Activated naive CD4-positive, alpha-beta T cell treated with anti-CD3 and anti-CD28 coated beads for 36 hours (primary cell): Measurements from ENCODE around the gene SLC25A11. TPM values are rescaled to one million over a fixed set of nuclear protein-coding genes. Genes with fewer than 3 reads are reported as not detected.

ENCODE experiments used
- CTCF ChIA-PET: fragments of 350-600 bp; sonication (Branson Sonifier 250); formaldehyde crosslinking; loops from one replicate; lab custom pipeline; 2021; ENCODE audit warnings: antibody characterized with exemption; lab: Charles Lee
- DNase-seq: peaks from one replicate; pipeline ENCODE4 v3.0.0-alpha.2; 2020
- H3K27ac Mint-ChIP-seq: one replicate; pipeline ENCODE4 v1.8.0; 2021; ENCODE audit warnings: mild to moderate bottlenecking, mixed read lengths
- H3K27me3 Mint-ChIP-seq: one replicate; pipeline ENCODE4 v1.8.0; 2021; ENCODE audit warnings: low read depth, mixed read lengths
- H3K36me3 Mint-ChIP-seq: one replicate; pipeline ENCODE4 v1.8.0; 2021; ENCODE audit warnings: low read depth, mixed read lengths
- H3K4me1 Mint-ChIP-seq: one replicate; pipeline ENCODE4 v1.8.0; 2021; ENCODE audit warnings: low read depth, mixed read lengths
- H3K4me3 Mint-ChIP-seq: one replicate; pipeline ENCODE4 v1.8.0; 2021; ENCODE audit warnings: mild to moderate bottlenecking, moderate library complexity, mixed read lengths
- H3K9me3 Mint-ChIP-seq: one replicate; pipeline ENCODE4 v1.8.0; 2021; ENCODE audit warnings: mixed read lengths
- intact Hi-C: fragments of 100-400 bp; cut with micrococcal nuclease; formaldehyde crosslinking; loops from one replicate; pipeline ENCODE4 v1.15.1; 2023
- total RNA-seq, 2 experiments: library from RNA; stranded (reverse); gene quantifications; one replicate each; pipeline ENCODE4 v1.2.3, GENCODE V29; 2021

Gene SLC25A11
- total RNA-seq, 2 experiments from 2014 or later: 63.8 to 65.2 TPM

DNA sequence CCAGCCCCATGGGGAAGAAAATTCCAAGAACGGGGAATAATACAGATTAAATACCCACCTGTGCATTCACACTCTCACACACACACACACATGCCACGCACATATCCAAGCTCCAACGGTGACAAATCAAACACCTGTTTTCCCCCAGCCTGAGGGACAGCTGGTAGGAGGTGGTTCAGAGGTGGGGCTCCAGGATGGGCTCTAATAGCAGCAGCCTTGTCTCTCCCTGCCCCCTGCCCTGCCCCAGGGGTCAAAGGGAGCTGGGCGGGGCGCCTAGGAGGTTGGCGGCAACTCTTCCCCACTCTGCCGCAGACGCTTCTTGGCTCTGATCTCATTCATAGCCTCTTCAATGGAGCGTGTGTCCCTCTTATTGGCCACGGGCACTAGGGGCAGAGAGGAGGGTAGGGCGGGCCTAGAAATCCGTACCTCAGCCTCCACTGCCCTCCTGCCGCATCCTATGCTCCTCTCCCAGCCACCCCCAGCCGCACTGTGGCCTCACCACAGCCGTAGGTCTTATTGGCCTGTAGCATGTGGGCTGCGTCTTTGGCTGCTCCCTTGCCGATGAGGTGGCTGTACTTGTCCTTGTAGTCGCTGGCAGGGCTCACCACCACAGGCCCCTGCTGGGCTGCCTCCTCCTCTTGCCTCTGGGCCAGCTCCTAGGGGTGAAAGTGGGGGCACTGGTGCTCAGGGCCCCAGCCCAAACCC, 19.6 kb upstream of the SLC25A11 start:
- Mint-ChIP-seq H3K36me3 (peaks cover 7% of the 10 kb centered on the region), H3K4me3 (no peak overlapping the region), H3K4me1 (peaks cover 7% of the 10 kb centered on the region), H3K9me3 (no peaks in the 10 kb centered on the region), H3K27ac (no peak overlapping the region), H3K27me3 (no peaks in the 10 kb centered on the region)
- CTCF ChIA-PET: interaction anchor here (1.5 kb wide), 1 partner anchor 50 kb away, joined by 3 read pairs; no protein-coding TSS in a partner anchor
- intact Hi-C loops: no loop called here
- no peak for DNase-seq

DNA sequence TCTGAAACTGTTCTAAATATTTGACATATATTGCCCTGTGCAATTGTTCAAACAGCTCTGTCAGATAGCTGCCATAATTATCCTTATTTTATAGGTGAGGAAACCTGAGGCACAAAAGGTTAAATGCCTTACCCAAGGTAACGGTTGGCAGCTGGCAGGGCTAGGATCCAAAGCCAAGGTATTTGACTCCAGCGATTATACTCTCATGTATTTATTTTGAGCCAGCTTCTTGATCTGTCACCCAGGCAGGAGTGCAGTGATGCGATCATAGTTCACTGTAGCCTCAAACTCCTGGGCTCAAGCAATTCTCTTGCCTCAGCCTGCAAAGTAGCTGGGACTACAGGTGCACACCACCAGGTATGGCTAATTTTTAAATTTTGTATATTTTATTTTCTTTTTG, 18.3 kb upstream of the SLC25A11 start:
- Mint-ChIP-seq H3K9me3 (no peaks in the 10 kb centered on the region), H3K27ac (no peak overlapping the region), H3K36me3 (peaks cover 5% of the 10 kb centered on the region), H3K4me1 (peaks cover 7% of the 10 kb centered on the region), H3K4me3 (no peak overlapping the region), H3K27me3 (no peaks in the 10 kb centered on the region)
- no peak for DNase-seq
- CTCF ChIA-PET: interaction anchor here (1.5 to 2.7 kb wide), 2 partner anchors 8 to 49 kb away, joined by 3 to 18 read pairs; partner anchors contain the start of gene SPAG7
- intact Hi-C loops: no loop called here

DNA sequence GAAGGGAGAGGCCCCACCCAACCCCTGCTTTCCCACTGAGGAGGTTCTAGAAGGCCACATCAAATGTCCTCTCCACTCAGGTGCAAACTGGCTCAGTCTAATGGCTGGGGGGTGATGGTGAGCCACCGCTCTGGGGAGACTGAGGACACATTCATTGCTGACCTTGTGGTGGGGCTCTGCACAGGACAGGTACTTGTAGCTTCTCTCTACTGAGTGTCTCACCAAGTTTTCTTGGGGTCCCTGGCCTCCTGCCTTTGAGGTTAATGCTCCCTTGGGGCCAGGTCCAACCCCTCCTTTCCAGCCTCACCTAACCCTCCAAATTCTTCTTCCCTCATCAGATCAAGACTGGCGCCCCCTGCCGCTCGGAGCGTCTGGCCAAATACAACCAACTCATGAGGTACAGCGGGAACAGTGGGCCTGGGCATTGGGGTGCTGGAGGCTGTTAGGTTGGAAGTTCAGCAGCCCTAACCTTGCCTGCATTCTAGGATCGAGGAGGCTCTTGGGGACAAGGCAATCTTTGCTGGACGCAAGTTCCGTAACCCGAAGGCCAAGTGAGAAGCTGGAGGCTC, 16.7 kb upstream of the SLC25A11 start:
- H3K27me3 Mint-ChIP-seq: no peaks in the 10 kb centered on the region
- CTCF ChIA-PET: interaction anchor here (0.7 to 2.7 kb wide), 4 partner anchors 10 to 14 kb away, joined by 3 to 18 read pairs (median 3); partner anchors contain the start of gene SPAG7
- H3K4me1 Mint-ChIP-seq: peaks cover 7% of the 10 kb centered on the region
- peaks cover 5% of the 10 kb centered on the region for H3K36me3 Mint-ChIP-seq
- no peak overlapping the region for H3K4me3 Mint-ChIP-seq
- DNase-seq: peak; percentile 70
- H3K9me3 Mint-ChIP-seq: no peaks in the 10 kb centered on the region
- no peak overlapping the region for H3K27ac Mint-ChIP-seq
- intact Hi-C loops: no loop called here

DNA sequence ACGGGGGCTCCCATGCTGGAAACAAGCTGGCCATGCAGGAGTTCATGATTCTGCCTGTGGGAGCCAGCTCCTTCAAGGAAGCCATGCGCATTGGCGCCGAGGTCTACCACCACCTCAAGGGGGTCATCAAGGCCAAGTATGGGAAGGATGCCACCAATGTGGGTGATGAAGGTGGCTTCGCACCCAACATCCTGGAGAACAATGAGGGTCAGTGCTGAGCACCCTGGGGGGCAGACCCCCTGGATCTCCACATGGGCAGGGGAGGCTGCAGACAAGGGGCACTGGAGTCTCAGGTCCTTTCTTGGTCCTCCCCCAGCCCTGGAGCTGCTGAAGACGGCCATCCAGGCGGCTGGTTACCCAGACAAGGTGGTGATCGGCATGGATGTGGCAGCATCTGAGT, 15.2 kb upstream of the SLC25A11 start:
- no peak for DNase-seq
- intact Hi-C loops: no loop called here
- CTCF ChIA-PET: interaction anchor here (0.6 to 1.0 kb wide), 2 partner anchors 11 to 76 kb away, joined by 3 read pairs; no protein-coding TSS in a partner anchor
- Mint-ChIP-seq H3K27me3 (no peaks in the 10 kb centered on the region), H3K27ac (no peak overlapping the region), H3K4me3 (no peak overlapping the region), H3K36me3 (peaks cover 5% of the 10 kb centered on the region), H3K4me1 (peaks cover 18% of the 10 kb centered on the region), H3K9me3 (no peaks in the 10 kb centered on the region)

DNA sequence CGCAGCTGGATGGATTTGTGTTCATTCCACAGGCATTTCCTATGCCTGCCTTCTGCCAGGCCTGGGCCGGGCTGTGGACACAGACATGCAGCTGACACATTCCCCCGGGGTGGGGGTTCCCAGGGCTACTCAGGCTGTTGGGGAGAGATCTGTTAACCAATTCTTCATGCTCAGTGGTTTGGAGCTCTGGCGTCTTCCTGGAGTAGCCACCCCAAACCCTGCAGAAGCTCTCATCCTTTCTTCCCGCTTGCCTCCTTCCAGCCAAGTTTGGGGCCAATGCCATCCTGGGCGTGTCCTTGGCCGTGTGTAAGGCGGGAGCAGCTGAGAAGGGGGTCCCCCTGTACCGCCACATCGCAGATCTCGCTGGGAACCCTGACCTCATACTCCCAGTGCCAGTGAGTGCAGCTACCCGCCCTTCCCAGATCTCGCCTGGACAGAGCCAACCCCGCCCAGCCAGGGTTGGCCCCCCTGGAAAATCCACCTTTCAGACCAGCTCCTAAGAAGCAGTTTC, 13.7 kb upstream of the SLC25A11 start:
- no peaks in the 10 kb centered on the region for H3K9me3 Mint-ChIP-seq

DNA sequence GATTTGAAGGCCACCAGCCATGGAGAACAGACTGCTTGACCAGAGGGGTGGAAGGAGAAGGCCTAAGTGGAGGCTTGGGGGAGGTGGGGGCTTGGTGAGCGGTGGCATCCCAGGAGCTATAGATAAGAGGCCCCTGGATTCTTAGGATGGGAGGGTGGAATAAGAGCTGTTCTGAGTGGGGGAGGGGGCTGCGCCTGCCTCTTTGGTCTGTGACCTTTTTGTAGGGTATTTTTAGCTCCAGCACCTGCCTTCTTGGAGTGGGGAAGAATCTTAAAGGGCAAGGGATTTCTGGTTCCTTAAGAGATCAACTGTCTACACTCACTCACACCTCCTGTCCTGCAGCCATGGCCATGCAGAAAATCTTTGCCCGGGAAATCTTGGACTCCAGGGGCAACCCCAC, 11.6 kb upstream of the SLC25A11 start:
- intact Hi-C loops: no loop called here
- CTCF ChIA-PET: interaction anchor here (1.1 to 1.4 kb wide), 4 partner anchors 11 to 46 kb away, joined by 3 to 4 read pairs (median 4); partner anchors contain the start of genes RNF167, SLC25A11 and SPAG7

More for the DNA sequence above, 13.7 kb upstream of the SLC25A11 start:
- Mint-ChIP-seq H3K4me1 (peaks cover 20% of the 10 kb centered on the region), H3K27ac (no peak overlapping the region), H3K4me3 (no peak overlapping the region), H3K36me3 (peaks cover 7% of the 10 kb centered on the region), H3K27me3 (no peaks in the 10 kb centered on the region)
- CTCF ChIA-PET: interaction anchor here (1.1 to 1.2 kb wide), 2 partner anchors 11 to 14 kb away, joined by 3 to 4 read pairs; partner anchors contain the start of gene SPAG7
- intact Hi-C loops: no loop called here
- no peak for DNase-seq

DNA sequence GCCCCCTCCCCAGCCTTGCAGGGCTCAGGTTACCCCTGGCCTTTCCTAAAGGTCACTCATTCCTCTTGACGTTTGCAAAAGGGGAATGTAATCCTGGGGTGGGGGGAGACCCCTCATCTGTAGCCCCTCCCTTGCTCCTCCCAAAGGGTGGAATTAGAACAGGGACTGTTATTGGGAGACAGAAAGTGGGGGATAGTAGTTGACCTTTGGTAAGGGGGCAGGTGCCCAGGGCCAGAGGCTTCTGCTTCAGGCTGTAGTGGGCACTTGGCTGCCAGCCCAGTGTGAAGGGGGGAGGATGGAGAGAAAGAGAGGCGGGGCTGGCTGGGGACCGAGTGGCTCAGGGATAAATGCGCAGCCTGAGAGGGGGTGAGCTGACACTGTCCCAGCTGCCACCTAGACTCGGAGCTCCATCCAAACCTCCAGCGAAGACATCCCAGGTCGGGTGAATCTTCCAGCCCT, 10.9 kb upstream of the SLC25A11 start, which contains the start of gene ENO3:
Gene ENO3, plus strand, starts transcription at position 374 of the 459 bp plus-strand sequence. CDS start 711 bp downstream, outside the sequence.
- H3K9me3 Mint-ChIP-seq: no peaks in the 10 kb centered on the region
- H3K27ac Mint-ChIP-seq: peak within 1 kb of the TSS; percentile 93
- peaks cover 20% of the 10 kb centered on the region for H3K36me3 Mint-ChIP-seq
- CTCF ChIA-PET: interaction anchor here (1.2 kb wide), 1 partner anchor 11 kb away, joined by 4 read pairs; no protein-coding TSS in a partner anchor
- no peak for DNase-seq
- no peaks in the 10 kb centered on the region for H3K27me3 Mint-ChIP-seq
- intact Hi-C loops: no loop called here
- peaks cover 17% of the 10 kb centered on the region for H3K4me1 Mint-ChIP-seq
- peak within 1 kb of the TSS; percentile 81 for H3K4me3 Mint-ChIP-seq

More for the DNA sequence above, 11.6 kb upstream of the SLC25A11 start:
- peak overlapping the region; percentile 81 for H3K4me3 Mint-ChIP-seq
- no peaks in the 10 kb centered on the region for H3K27me3 Mint-ChIP-seq
- H3K4me1 Mint-ChIP-seq: peaks cover 17% of the 10 kb centered on the region
- H3K9me3 Mint-ChIP-seq: no peaks in the 10 kb centered on the region
- DNase-seq: no peak
- H3K36me3 Mint-ChIP-seq: peaks cover 16% of the 10 kb centered on the region
- H3K27ac Mint-ChIP-seq: no peak overlapping the region

DNA sequence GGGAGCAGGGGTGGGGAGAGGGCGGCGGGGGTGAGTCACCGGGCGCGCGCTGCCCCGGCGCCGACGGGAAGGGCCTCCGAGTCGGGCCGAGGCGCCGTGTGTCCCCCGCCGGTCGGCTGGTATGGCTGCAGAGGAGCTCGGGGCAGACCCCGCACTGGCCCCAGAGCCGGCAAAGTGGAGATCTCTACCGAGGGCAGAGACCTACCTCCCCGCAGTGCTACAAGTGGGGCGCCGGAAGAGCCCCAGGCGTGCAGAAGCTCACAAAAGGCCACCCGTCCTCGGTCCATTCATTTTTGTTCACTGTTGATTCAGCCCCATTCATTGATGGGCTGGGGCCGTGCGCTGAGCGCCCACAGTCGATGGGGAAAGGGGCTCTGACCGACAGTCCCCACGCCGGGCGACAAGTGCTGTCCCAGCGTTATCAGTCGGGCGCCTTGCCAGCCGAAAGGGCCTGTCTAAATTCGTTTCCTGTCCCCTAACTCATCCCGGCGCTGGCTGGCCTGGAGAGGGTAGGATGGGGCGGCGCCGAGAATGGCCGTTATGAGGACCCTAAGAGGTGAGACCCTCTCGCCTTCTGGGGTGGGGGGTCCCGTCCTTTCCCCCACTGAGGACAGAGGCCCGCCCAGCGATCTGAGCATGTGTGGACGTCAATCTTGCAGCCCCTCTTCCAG, 10.4 kb upstream of the SLC25A11 start:
- H3K4me1 Mint-ChIP-seq: peaks cover 22% of the 10 kb centered on the region
- peak; percentile 44 for DNase-seq
- intact Hi-C loops: no loop called here
- no peaks in the 10 kb centered on the region for H3K9me3 Mint-ChIP-seq
- peak overlapping the region; percentile 93 for H3K27ac Mint-ChIP-seq
- CTCF ChIA-PET: no interaction called here
- no peaks in the 10 kb centered on the region for H3K27me3 Mint-ChIP-seq
- H3K4me3 Mint-ChIP-seq: peak overlapping the region; percentile 81
- H3K36me3 Mint-ChIP-seq: peaks cover 25% of the 10 kb centered on the region

DNA sequence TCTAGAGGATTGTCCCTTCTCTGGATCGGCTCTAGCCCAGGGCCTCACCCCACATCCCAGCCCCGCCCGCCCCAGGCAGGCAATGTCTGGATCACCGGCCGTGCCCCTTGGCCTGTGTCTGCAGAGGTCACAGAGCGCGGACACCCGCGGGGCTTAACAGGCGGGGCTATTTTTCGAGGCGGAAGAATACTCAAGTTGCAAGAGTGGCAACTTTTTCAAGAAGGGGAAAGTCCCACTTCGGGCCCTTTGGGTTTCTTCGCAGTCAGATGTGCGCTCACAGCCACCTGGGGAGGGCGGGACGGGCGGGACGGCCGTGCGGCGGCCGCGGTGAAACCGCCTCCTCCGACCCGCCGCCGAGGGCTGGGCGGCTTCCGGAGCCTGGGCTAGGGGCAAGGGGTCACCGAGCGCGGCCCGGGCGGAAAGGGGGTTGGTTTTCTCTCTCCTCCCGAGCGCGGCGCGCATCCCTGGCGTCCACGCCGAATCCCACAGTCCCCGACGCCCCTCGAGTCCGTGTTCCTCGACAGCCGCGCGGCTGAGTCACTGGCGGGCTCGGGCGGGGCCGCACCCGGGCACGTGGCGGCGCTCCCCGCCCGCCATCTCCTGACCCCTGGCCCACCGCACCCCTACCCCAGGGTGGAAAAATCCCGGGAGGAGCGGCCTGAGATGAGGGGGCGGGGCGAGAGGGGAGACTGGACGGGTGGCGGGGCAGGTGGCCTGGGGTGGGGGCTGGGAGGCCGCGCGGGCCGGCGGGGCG, 9.7 kb upstream of the SLC25A11 start:
- intact Hi-C loops: loop anchor here (1.0 to 10.0 kb wide), 7 partner anchors 40 to 985 kb away; partner anchors contain the start of genes ARRB2, ATP2A3, CYB5D2 and INCA1
- peak; percentile 86 for DNase-seq
- peak overlapping the region; percentile 99 for H3K27ac Mint-ChIP-seq
- CTCF ChIA-PET: no interaction called here
- H3K4me1 Mint-ChIP-seq: peaks cover 29% of the 10 kb centered on the region
- H3K9me3 Mint-ChIP-seq: no peaks in the 10 kb centered on the region
- no peaks in the 10 kb centered on the region for H3K27me3 Mint-ChIP-seq
- H3K36me3 Mint-ChIP-seq: peaks cover 33% of the 10 kb centered on the region
- H3K4me3 Mint-ChIP-seq: peak overlapping the region; percentile 97

DNA sequence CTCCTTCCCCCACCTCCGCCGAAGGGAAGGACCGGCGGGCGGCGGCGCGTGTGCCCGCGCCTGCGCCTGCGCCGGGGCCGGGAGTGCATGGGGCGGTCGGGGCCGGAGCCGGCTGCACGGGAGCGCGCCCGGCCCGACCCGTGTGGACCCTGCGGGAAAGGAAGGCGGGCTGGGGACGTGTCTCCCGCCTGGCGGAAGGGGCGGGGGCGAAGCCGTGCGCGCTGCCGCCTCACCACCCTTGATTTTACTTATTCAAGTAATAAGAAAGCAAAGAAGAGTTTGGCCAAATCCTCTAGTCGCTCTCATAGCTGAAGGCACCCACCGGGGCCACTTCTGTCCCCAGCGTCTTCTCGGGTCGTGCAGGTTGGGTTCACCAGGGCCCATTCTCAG, 9.1 kb upstream of the SLC25A11 start:
- no peaks in the 10 kb centered on the region for H3K27me3 Mint-ChIP-seq
- CTCF ChIA-PET: no interaction called here
- H3K4me3 Mint-ChIP-seq: peak overlapping the region; percentile 97
- no peaks in the 10 kb centered on the region for H3K9me3 Mint-ChIP-seq
- intact Hi-C loops: loop anchor here (1.0 to 10.0 kb wide), 10 partner anchors 9 to 984 kb away; partner anchors contain the start of genes ARRB2, ATP2A3, CYB5D2 and INCA1
- peaks cover 35% of the 10 kb centered on the region for H3K4me1 Mint-ChIP-seq
- peaks cover 36% of the 10 kb centered on the region for H3K36me3 Mint-ChIP-seq
- peak overlapping the region; percentile 99 for H3K27ac Mint-ChIP-seq
- DNase-seq: peak; percentile 78
